HG02943 (cell line): ENCODE data around the gene CCDC43.

Experiments
- ATAC-seq: cut with Tn5 transposase; IDR thresholded peaks from one replicate; pipeline ENCODE4 v1.9.1; 2021; ENCODE audit warnings: mild to moderate bottlenecking, low read depth, moderate library complexity; ENCODE audit not compliant: unreplicated experiment

The CCDC43 gene

GRCh38 chr17:44628243-44629188 lies 61.1 kb downstream of the CCDC43 start:
- no peak for ATAC-seq

- ATAC-seq, result no peak
Observed at GRCh38 chr17:44627513-44628242, 61.9 kb downstream of the CCDC43 start.
